ENCODE data around the gene KIF6. TPM values are rescaled to one million over a fixed set of nuclear protein-coding genes. Genes with fewer than 3 reads are reported as not detected.

KIF6 gene
- total and polyA plus RNA-seq, 4 donors = 1.1 to 7.8 (median 4.5) TPM

- H3K27me3 ChIP-seq (ENCODE audit: control insufficient read depth in 3 of 3, insufficient read depth in 3 of 3, low read length in 2 of 3) = no peaks in the 10 kb centered on the region
- H3K4me3 ChIP-seq = no peak overlapping the region
- no peak for ATAC-seq (ENCODE audit: insufficient read depth, low FRiP score)
- no peaks in the 10 kb centered on the region for H3K9me3 ChIP-seq (ENCODE audit: control insufficient read depth in 4 of 4, insufficient read depth in 3 of 4, low read length in 3 of 4)
- no peaks in the 10 kb centered on the region for H3K36me3 ChIP-seq (ENCODE audit: control insufficient read depth in 4 of 4, insufficient read depth in 4 of 4, low read length in 4 of 4)
- peaks cover 0 to 66% (median 4%) of the 10 kb centered on the region in 5 donors for H3K4me1 ChIP-seq (ENCODE audit: control insufficient read depth in 5 of 5, insufficient read depth in 5 of 5, low read length in 5 of 5)
- no peak overlapping the region for H3K27ac ChIP-seq (ENCODE audit: low read depth in 1 of 2, low read length in 1 of 2)
- peak; percentile 21 to 84 (median 74) for DNase-seq
- H3K9ac ChIP-seq (ENCODE audit: insufficient read depth in 1 of 2, low read length in 2 of 2) = no peak overlapping the region
- WGBS, 2 donors = 29 to 71% methylated on average over 2 of the region's 2 CpGs
- TF ChIP-seq CTCF (IDR thresholded peaks at IDR 0.05; ENCODE audit: control extremely low read depth, extremely low read depth) = no peak
Observed at GRCh38 chr6:39521958-39522357, 203.2 kb downstream of the KIF6 start.

DNA sequence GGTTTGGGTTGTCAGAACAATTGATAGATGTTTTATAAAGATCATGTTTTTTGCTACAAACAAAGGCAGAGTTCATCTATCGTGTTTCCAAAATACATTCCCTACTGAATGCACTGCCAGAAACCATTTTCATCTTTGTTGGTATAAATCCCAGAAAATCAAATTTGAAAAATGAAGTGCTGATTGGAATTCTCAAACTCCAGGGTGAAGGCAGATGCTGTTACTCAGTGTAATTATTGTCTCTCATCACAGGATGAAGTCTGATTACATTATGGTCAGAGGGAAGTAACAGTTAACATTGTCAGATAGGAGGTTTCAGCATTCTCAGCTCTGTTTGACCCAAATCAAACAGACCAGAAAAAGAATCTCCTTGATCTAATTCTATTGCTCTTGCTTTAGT lies 204.3 kb downstream of the KIF6 start:
- H3K4me3 ChIP-seq = no peak overlapping the region
- H3K27ac ChIP-seq (ENCODE audit: low read depth in 1 of 2, low read length in 1 of 2) = no peak overlapping the region
- no peak for TF ChIP-seq CTCF (IDR thresholded peaks at IDR 0.05; ENCODE audit: control extremely low read depth, extremely low read depth)
- ATAC-seq (ENCODE audit: insufficient read depth, low FRiP score) (no peak), DNase-seq (peak in 2 of 3 donors; percentile 87 to 89)
- no peaks in the 10 kb centered on the region for H3K36me3 ChIP-seq (ENCODE audit: control insufficient read depth in 4 of 4, insufficient read depth in 4 of 4, low read length in 4 of 4)
- no peak overlapping the region for H3K9ac ChIP-seq (ENCODE audit: insufficient read depth in 1 of 2, low read length in 2 of 2)
- WGBS, 2 donors = 61 to 80% methylated on average over 1 of the region's 1 CpG
- H3K4me1 ChIP-seq (ENCODE audit: control insufficient read depth in 5 of 5, insufficient read depth in 5 of 5, low read length in 5 of 5) = peaks cover 0 to 66% (median 4%) of the 10 kb centered on the region in 5 donors
- no peaks in the 10 kb centered on the region for H3K27me3 ChIP-seq (ENCODE audit: control insufficient read depth in 3 of 3, insufficient read depth in 3 of 3, low read length in 2 of 3)
- no peaks in the 10 kb centered on the region for H3K9me3 ChIP-seq (ENCODE audit: control insufficient read depth in 4 of 4, insufficient read depth in 3 of 4, low read length in 3 of 4)

DNA sequence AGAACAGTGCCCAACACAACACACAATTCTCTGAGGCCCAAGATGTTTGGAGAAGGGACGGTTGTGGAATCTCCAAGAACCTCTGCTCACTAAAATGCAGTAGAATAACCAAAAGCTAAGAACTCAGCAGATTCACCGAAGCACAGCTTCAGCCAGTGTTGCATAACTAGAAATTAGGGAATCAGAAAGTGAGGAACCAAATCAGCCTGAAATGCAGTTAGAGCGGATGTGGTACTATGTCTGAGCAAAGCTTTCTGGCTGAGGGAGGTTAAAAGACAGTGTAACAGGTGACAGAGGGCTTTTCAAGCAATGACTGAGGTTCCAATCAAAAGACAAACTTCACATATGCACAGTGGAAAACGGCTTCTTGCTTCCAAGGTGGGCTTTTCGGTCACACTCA lies 204.8 kb downstream of the KIF6 start:
- 75 to 81% methylated on average over 5 of the region's 5 CpGs for WGBS, 2 donors
- no peaks in the 10 kb centered on the region for H3K9me3 ChIP-seq (ENCODE audit: control insufficient read depth in 4 of 4, insufficient read depth in 3 of 4, low read length in 3 of 4)
- ATAC-seq (ENCODE audit: insufficient read depth, low FRiP score) (no peak), DNase-seq (peak; percentile 34 to 86 (median 79))
- H3K4me3 ChIP-seq = no peak overlapping the region
- H3K9ac ChIP-seq (ENCODE audit: insufficient read depth in 1 of 2, low read length in 2 of 2) = no peak overlapping the region
- H3K27ac ChIP-seq (ENCODE audit: low read depth in 1 of 2, low read length in 1 of 2) = no peak overlapping the region
- H3K36me3 ChIP-seq (ENCODE audit: control insufficient read depth in 4 of 4, insufficient read depth in 4 of 4, low read length in 4 of 4) = no peaks in the 10 kb centered on the region
- H3K4me1 ChIP-seq (ENCODE audit: control insufficient read depth in 5 of 5, insufficient read depth in 5 of 5, low read length in 5 of 5) = peaks cover 0 to 66% (median 4%) of the 10 kb centered on the region in 5 donors
- no peaks in the 10 kb centered on the region for H3K27me3 ChIP-seq (ENCODE audit: control insufficient read depth in 3 of 3, insufficient read depth in 3 of 3, low read length in 2 of 3)
- TF ChIP-seq CTCF (IDR thresholded peaks at IDR 0.05; ENCODE audit: control extremely low read depth, extremely low read depth) = no peak

DNA sequence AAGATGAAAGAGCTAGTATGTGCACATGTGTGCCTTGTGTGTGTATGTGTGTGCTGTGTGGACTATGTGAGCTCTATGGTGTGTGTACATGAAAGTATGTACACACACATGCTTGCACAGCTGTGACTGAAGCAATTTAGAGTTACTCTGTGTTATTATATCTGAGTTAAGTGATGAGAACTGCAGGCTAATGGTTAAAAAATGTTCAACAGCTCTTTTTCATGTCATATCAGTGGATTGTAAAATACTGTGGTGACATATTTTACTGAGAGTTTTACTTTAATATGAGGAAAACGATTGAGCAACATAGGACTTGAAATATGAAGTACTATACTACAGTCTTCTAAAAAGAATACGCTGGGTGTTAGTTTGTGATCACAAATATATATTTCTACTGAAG lies 207.0 kb downstream of the KIF6 start:
- DNase-seq = peak in 2 of 3 donors; percentile 43 to 61
- no peak overlapping the region for H3K4me3 ChIP-seq
- H3K4me1 ChIP-seq (ENCODE audit: control insufficient read depth in 5 of 5, insufficient read depth in 5 of 5, low read length in 5 of 5) = peaks cover 0 to 53% (median 2%) of the 10 kb centered on the region in 5 donors
- H3K9ac ChIP-seq (ENCODE audit: insufficient read depth in 1 of 2, low read length in 2 of 2) = no peak overlapping the region
- no peak for TF ChIP-seq CTCF (IDR thresholded peaks at IDR 0.05; ENCODE audit: control extremely low read depth, extremely low read depth)
- H3K27ac ChIP-seq (ENCODE audit: low read depth in 1 of 2, low read length in 1 of 2) = no peak overlapping the region
- H3K27me3 ChIP-seq (ENCODE audit: control insufficient read depth in 3 of 3, insufficient read depth in 3 of 3, low read length in 2 of 3) = no peaks in the 10 kb centered on the region
- 60 to 70% methylated on average over 2 of the region's 2 CpGs for WGBS, 2 donors
- no peaks in the 10 kb centered on the region for H3K9me3 ChIP-seq (ENCODE audit: control insufficient read depth in 4 of 4, insufficient read depth in 3 of 4, low read length in 3 of 4)
- no peak for ATAC-seq (ENCODE audit: insufficient read depth, low FRiP score)
- H3K36me3 ChIP-seq (ENCODE audit: control insufficient read depth in 4 of 4, insufficient read depth in 4 of 4, low read length in 4 of 4) = no peaks in the 10 kb centered on the region

Measured in lung (tissue), 12 donors.